HEK293T (cell line): ENCODE measurements around the gene ARMC9.

Experiments used
- ARNT ChIP-seq: fragments of 450-650 bp; IDR thresholded peaks from 2 replicates; pipeline ENCODE4 v1.6.1; 2017; ENCODE audit warnings: mild to moderate bottlenecking
- BHLHE40 ChIP-seq: fragments of 450-650 bp; IDR thresholded peaks from 2 replicates; pipeline ENCODE4 v1.6.1; 2016; ENCODE audit warnings: mild to moderate bottlenecking, moderate library complexity, borderline replicate concordance
- CTBP1 ChIP-seq: fragments of 450-650 bp; IDR thresholded peaks from 2 replicates; pipeline ENCODE4 v1.6.1; 2016; ENCODE audit warnings: borderline replicate concordance
- ELF4 ChIP-seq: fragments of 450-650 bp; IDR thresholded peaks from 2 replicates; pipeline ENCODE4 v1.6.1; 2017; ENCODE audit warnings: antibody characterized with exemption
- FOXA1 ChIP-seq: fragments of 450-650 bp; IDR thresholded peaks from 2 replicates; pipeline ENCODE4 v1.6.1; 2016; ENCODE audit warnings: mild to moderate bottlenecking
- HDGF ChIP-seq: fragments of 450-650 bp; IDR thresholded peaks from 2 replicates; pipeline ENCODE4 v1.6.1; 2017; ENCODE audit warnings: antibody characterized with exemption, borderline replicate concordance
- NFRKB ChIP-seq: fragments of 450-650 bp; IDR thresholded peaks from 2 replicates; pipeline ENCODE4 v1.6.1; 2016; ENCODE audit warnings: mild to moderate bottlenecking, moderate library complexity
- SP1 ChIP-seq: fragments of 450-650 bp; IDR thresholded peaks from 2 replicates; pipeline ENCODE4 v1.6.1; 2017
- SUZ12 ChIP-seq: fragments of 450-650 bp; IDR thresholded peaks from 2 replicates; pipeline ENCODE4 v1.6.1; 2016; ENCODE audit warnings: mild to moderate bottlenecking
- TARDBP ChIP-seq: fragments of 450-650 bp; IDR thresholded peaks from 2 replicates; pipeline ENCODE4 v1.6.1; 2016
- ZNF384 ChIP-seq: fragments of 450-650 bp; IDR thresholded peaks from 2 replicates; pipeline ENCODE4 v1.6.1; 2016

DNA sequence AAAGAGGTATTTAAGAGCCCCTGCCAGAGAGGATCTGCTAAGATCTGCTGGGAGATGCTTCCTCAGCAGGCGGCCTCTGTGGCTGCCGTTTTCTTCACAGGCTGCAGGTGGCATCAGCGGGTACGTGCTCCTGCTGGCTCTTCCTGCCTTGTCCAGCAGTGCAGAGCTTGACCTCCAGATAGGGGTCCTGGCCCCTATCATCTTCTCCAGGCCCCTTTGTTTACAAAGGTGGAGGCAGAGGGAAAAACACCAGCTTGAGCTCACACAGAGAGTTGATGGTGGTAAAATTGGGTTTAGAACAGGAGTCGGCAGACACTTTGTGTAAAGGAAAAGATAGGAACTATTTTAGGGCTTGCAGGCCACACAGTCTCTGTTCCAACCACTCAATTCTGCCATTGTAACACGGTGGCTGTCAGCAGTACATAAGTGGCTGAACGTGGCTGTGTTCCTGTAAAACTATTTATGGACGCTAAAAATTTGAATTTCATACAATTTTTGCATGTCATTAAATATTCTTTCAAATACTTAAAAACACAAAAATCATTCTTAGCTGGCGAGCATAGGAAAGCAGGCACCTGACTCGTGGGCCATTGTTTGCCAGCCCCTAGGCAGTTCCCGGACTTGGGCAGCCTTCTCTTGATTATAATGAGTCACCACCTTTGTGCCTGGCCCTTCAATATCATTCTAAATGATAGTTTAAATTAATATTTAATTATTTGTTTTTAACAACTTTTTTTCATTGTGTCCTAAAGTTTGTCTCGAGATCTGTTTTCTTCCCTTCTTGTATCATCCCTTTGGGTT, 98.9 kb downstream of the ARMC9 start:
- no peak for TF ChIP-seq BHLHE40
- TF ChIP-seq ARNT: no peak
- TF ChIP-seq SP1: no peak
- TF ChIP-seq NFRKB: no peak
- TF ChIP-seq ZNF384: no peak
- no peak for TF ChIP-seq SUZ12
- TF ChIP-seq FOXA1: no peak
- no peak for TF ChIP-seq CTBP1
- no peak for TF ChIP-seq TARDBP
- no peak for TF ChIP-seq ELF4
- no peak for TF ChIP-seq HDGF
